DMS153 treated with DMSO at 0.1 percent for 48 hours (cell line): ENCODE results near the gene FBXO41.

ENCODE experiments used
- DNase-seq: peaks from one replicate; lab custom pipeline; 2025; ENCODE audit not compliant: unreplicated experiment; lab: John Stamatoyannopoulos, UW

FBXO41 gene

GRCh38 chr2:73246850-73247249 lies 37.4 kb downstream of the FBXO41 start:
- no peak for DNase-seq

DNA sequence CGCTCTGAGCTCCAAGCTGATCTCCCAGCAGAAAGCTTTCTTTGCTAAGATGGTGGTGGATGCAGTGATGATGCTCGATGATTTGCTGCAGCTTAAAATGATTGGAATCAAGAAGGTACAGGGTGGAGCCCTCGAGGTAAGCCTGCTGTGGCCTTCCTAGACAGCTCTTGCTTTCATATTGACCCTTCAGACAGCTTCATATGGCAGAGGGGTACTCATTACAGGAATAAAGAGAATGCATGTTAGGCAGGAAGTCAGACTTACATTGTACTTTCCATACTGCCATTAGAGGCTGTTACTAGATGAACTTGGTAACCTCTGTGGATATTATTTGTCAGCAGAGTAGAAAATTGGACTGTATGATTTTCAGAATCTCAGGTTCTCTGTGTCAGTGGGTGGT lies 39.7 kb downstream of the FBXO41 start:
- DNase-seq: no peak

DNA sequence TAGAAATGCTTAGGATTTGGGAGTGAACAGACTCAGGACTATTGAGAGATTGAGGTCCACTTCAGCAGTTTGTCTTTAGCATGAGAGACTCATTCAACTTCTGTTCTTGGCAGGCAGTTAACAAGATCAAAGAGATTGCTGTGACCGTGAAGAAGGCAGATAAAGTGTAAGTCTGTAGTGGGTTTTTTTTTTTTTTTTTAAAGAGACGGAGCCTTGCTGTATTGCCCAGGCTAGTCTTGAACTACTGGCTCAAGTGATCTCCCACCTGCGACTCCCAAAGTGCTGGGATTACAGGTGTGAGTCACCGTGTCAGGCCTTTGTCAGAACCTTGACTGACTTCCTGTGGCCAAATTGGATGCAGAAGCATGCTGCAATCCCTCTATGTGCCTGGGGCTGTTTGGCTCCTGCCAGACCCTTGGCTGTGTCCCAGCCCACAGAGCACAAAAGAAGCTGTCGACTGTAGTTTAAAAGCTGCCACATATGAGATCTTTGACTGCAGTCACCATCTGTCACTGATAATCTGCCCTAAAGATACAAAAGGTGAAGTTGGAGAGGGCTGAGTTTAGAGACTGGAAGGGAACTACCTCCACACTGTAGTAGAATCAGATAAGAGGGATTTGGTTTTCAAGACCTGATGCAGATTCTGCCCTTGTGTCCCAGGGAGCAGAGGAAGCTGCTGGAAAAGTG lies 40.3 kb downstream of the FBXO41 start:
- no peak for DNase-seq

DNA sequence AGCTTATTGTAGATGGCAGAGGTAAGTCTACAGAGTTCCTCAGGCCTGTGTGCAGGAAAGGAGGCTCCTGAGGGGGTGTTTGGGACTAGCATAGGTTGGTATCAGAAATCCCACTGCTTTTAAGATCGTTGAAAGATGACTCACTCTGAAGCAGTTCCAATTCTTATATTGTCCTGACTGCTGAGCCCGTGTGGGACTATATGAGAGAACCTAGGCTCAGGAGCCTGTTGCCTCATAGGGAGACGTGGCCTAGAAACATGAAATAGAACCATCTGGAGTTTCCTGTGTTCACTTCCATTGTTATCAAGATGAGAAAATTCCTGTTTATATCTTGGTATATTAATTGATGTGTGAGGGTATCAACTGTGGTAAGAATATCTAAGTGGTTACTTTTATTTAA lies 44.5 kb downstream of the FBXO41 start:
- no peak for DNase-seq

- DNase-seq: no peak
Measured at GRCh38 chr2:73238976-73239375, 45.3 kb downstream of the FBXO41 start.

DNA sequence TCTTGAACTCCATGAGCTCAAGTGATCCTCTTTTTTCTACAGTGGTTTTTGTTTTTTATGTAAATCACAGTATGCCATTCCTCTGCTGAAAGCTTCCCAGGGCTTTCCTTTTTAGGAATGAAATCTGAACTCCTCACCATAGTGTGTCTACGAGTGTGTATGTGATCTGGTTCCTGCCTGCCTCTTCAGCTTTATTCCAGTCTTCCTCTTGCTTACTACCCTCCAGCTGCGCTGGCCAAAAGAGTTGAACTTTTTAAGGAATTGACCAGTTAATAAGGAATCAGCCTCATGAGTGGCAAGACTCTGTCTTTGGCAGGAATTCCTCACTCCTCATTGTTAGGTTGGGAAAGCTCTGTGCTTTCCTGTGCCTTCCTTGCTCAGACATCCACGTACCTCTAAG lies 46.1 kb downstream of the FBXO41 start:
- DNase-seq: no peak

DNA sequence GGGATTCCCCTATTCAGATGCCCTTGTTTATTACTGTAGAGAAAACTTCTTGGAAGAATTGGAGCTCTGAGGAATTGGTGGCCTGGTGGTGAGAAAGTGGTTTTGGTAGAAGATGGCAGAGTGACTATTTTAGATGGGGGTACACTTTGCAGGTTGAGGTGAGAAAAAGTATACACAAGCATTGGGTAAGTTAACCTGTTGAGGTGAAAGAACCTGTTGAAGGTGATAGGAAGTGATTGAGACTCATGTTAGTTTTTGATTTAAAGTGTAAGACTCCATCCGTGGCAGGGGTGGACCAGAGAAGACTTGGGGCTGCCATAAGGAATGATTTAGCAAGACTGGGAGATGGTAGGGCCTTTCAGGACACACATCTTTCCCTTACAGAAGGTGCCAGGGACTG lies 47.1 kb downstream of the FBXO41 start:
- DNase-seq: no peak

GRCh38 chr2:73235315-73236028 lies 48.8 kb downstream of the FBXO41 start:
- no peak for DNase-seq

- peak; percentile 85 for DNase-seq
Measured at GRCh38 chr2:73233932-73234832, 50.1 kb downstream of the FBXO41 start, which contains the start of gene CCT7. CCT7 (plus strand) TSS chr2:73234308; CDS start chr2:73234379, 71 bp downstream.

GRCh38 chr2:73233154-73233931 lies 50.9 kb downstream of the FBXO41 start, which contains the start of gene PRADC1:
PRADC1 (minus strand) TSS chr2:73233239; CDS start chr2:73233160, 79 bp downstream.
- peak; percentile 94 for DNase-seq

GRCh38 chr2:73232403-73233153 lies 51.7 kb downstream of the FBXO41 start:
- DNase-seq: no peak

GRCh38 chr2:73228631-73229030 lies 55.6 kb downstream of the FBXO41 start:
- DNase-seq: no peak

DNA sequence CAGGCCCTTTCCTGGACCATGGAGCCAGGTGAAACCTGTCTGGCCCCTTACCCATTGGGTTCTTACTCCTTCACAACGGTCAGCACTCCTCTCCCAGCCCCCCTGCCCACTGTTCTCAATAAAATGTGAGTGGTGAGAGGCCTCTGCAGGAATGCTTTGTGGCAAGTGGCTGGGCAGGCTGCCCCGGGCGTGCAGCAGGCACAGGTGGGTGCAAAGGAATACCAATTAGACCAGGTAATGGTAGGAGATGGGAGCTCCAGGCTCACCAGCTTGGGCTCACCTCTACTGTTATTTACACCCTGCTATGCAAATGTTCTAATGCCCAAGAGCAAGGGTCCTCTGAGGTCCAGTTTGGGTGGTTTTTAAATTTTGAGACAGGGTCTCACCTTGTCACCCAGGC lies 57.2 kb downstream of the FBXO41 start:
- DNase-seq: no peak

DNA sequence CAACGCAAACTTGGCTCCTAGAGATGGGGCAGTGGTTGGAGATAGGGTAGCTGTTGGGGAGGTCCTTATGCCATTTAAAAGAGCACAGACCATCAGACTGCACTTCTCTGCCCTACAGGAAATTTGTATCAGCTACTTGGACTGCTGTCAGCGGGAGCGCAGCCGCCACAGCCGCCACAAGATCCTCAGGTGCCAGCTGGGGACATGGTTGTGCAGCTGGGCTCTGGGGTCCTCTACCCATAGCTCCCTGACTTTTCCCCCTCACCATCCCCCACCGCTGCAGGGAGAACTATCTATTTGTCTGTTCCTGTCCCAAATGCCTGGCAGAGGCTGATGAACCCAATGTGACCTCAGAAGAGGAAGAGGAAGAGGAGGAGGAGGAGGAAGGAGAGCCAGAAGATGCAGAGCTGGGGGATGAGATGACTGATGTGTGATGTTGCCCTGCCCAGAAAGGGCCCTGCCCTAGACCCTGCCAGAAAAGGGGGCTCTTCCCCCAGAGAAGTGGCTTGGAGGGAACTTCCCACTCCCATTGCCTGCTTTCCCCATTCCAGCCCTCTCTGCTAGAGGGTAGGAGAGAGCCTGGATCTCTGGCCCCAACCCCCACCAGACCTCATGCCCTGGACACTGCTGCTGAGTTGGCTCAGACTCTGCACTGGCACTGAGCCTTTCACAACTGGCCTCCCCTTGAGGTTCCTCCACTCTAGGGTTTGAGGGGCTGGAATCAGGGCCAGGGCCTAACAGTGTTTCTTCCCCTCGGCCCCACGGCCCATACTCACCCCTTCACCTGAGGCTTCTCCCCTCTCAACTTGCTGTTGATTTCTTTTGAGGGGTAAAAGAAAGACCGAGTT lies 58.5 kb downstream of the FBXO41 start:
- no peak for DNase-seq

DNA sequence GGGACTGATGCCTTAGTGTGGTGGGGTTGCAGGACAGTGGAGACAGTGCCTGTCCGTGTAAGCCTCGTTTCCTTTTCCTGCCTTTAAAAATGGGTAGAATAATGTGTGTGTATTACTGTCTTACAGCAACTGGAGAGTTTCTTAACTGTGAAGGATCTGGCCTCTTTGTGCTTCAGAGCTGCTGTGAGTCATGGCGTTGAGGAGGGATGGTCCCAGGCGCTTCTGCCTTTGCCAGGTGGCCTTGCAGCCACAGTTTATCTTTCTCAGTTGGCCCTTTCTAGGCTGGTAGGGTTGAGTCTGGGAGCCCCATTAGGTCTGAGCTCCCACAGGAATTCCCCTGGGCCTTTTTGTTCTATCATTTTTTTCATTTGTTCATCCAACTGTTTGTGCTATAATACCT lies 60.5 kb downstream of the FBXO41 start:
- DNase-seq: no peak

DNA sequence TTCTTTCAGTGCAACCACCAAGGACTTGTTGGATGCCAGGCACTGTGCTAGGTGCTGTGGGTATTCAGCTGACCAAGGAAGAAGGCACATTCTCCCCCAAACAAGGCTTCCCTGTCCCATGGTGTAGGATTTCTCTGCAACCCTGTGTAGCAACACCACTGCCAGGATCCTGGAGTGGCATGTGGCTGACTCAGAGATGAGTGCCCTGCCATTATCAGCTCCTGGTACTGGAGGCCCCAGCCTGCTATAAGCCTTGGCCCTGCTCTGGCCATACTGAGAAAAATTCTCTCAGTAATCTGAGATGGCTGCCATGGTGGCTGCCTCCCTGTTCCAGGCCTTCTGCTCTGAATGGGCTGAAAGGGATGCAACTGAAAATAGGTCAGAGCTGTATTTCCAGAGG lies 66.0 kb downstream of the FBXO41 start:
- no peak for DNase-seq

DNA sequence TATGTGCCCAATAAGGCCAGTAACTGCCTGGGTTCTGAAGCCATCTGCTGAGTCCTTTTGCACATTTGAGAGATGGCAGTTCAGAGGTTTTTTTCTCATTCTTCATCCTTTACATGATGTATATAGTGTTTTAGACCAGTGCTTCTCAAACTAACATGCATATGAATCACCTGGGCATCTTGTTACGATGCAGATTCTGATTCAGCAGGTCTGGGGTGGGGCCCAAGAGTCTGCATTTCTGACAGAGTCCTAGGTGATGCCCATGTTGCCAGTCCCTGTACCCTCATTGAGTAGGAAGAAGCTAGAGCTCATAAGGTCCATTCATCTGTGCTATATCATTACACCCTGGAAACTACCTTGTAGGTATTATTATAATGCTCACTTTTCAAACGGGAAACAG lies 66.5 kb downstream of the FBXO41 start:
- no peak for DNase-seq

- no peak for DNase-seq
Measured at GRCh38 chr2:73217160-73217559, 67.1 kb downstream of the FBXO41 start.

- no peak for DNase-seq
Measured at GRCh38 chr2:73215254-73215653, 69.0 kb downstream of the FBXO41 start.
